Left lung (tissue), 10 donors: ENCODE measurements around the gene NKX2-3. TPM values are rescaled to one million over a fixed set of nuclear protein-coding genes. Genes with fewer than 3 reads are reported as not detected.
A peak's percentile ranks its signal among the peaks of the same experiment; 100 is the strongest.

Experiments used
- ATAC-seq: fragments of 200-7000 bp; cut with Tn5 transposase; one replicate; pipeline ENCODE4 v1.9.1; 2020; ENCODE audit warnings: moderate library complexity
- DNase-seq, 4 donors: peaks; one replicate each; pipeline ENCODE4 v3.0.0-alpha.2; 2013 to 2020
- H3K27ac ChIP-seq, 2 donors: fragments of 200-600 bp; sonication (generic) in 1 of 2; one replicate each; pipeline versions ENCODE4 v1.5.0 to v1.8.0; 2020 to 2021
- H3K27me3 ChIP-seq, 2 donors: fragments of 200-600 bp; sonication (generic) in 1 of 2; one replicate each; pipeline versions ENCODE4 v1.5.0 to v1.8.0; 2020 to 2021
- H3K36me3 ChIP-seq, 2 donors: fragments of 200-600 bp; sonication (generic) in 1 of 2; one replicate each; pipeline versions ENCODE4 v1.5.0 to v1.8.0; 2020 to 2021
- H3K4me1 ChIP-seq, 2 donors: fragments of 200-600 bp; one replicate each; pipeline ENCODE4 v1.8.0; 2021
- H3K4me3 ChIP-seq, 2 donors: fragments of 200-600 bp; sonication (generic) in 1 of 2; one replicate each; pipeline versions ENCODE4 v1.5.0 to v1.8.0; 2020 to 2021; ENCODE audit warnings: mild to moderate bottlenecking in 1 of 2
- H3K9me3 ChIP-seq, 2 donors: fragments of 200-600 bp; sonication (generic) in 1 of 2; one replicate each; pipeline versions ENCODE4 v1.5.0 to v1.8.0; 2020 to 2021
- CTCF ChIP-seq, 2 donors: fragments of 200-600 bp; sonication (generic) in 1 of 2; IDR thresholded peaks; one replicate each; pipeline versions ENCODE4 v1.5.0 to v1.8.0; 2021; ENCODE audit warnings: antibody characterized with exemption in 2 of 2
- intact Hi-C, 2 donors: fragments of 100-400 bp; cut with DNase I; formaldehyde crosslinking; loops; one replicate each; pipeline versions ENCODE4 v1.11.2 to v1.14.2; 2022
- polyA plus RNA-seq, 6 donors: library from polyadenylated mRNA; unstranded; fragments of 120-200 nt; gene quantifications; one replicate each; pipeline ENCODE4 v1.2.1, GENCODE V29; 2013; ENCODE audit not compliant: insufficient read length in 6 of 6
- total RNA-seq, 2 donors: library from RNA; stranded (reverse); fragmentation: NEBNext Ultra II Directional; extraction: Animal tissue kit (Norgen Biotek cat#: 25700); gene quantifications; one replicate each; pipeline ENCODE4 v1.2.1, GENCODE V29; 2021
- donor health status: DM: no; HTN: yes; CAD: no.
- donor health status: DM: no; HTN: no; CAD: no.

The NKX2-3 gene
- total and polyA plus RNA-seq, 8 donors, result not detected

- TF ChIP-seq CTCF (IDR thresholded peaks at IDR 0.05), result no peak
- no peak overlapping the region for H3K4me3 ChIP-seq
- ATAC-seq (no peak), DNase-seq (no peak)
- no peaks in the 10 kb centered on the region for H3K4me1 ChIP-seq
- peaks cover 0 to 71% of the 10 kb centered on the region in 2 donors for H3K27me3 ChIP-seq
- H3K27ac ChIP-seq, result no peak overlapping the region
- intact Hi-C loops, result no loop called here
- H3K9me3 ChIP-seq, result no peaks in the 10 kb centered on the region
- H3K36me3 ChIP-seq, result no peaks in the 10 kb centered on the region
Observed at GRCh38 chr10:99555371-99555770, 22.6 kb downstream of the NKX2-3 start.

GRCh38 chr10:99555825-99556523, 23.2 kb downstream of the NKX2-3 start:
- no peak for DNase-seq
- H3K4me1 ChIP-seq, result no peaks in the 10 kb centered on the region
- H3K36me3 ChIP-seq, result no peaks in the 10 kb centered on the region
- H3K4me3 ChIP-seq, result no peak overlapping the region
- no peak for ATAC-seq
- peaks cover 0 to 66% of the 10 kb centered on the region in 2 donors for H3K27me3 ChIP-seq
- no peaks in the 10 kb centered on the region for H3K9me3 ChIP-seq
- intact Hi-C loops, result no loop called here
- H3K27ac ChIP-seq, result no peak overlapping the region
- no peak for TF ChIP-seq CTCF (IDR thresholded peaks at IDR 0.05)

- no peak for TF ChIP-seq CTCF (IDR thresholded peaks at IDR 0.05)
- H3K27ac ChIP-seq, result no peak overlapping the region
- no peak overlapping the region for H3K4me3 ChIP-seq
- ATAC-seq (no peak), DNase-seq (no peak)
- H3K9me3 ChIP-seq, result no peaks in the 10 kb centered on the region
- H3K4me1 ChIP-seq, result no peaks in the 10 kb centered on the region
- intact Hi-C loops, result no loop called here
- H3K27me3 ChIP-seq, result peaks cover 0 to 55% of the 10 kb centered on the region in 2 donors
- H3K36me3 ChIP-seq, result no peaks in the 10 kb centered on the region
Observed at GRCh38 chr10:99557044-99557443, 24.3 kb downstream of the NKX2-3 start.

- intact Hi-C loops, result no loop called here
- H3K27ac ChIP-seq, result no peak overlapping the region
- DNase-seq (no peak), ATAC-seq (no peak)
- no peak overlapping the region for H3K4me3 ChIP-seq
- no peaks in the 10 kb centered on the region for H3K36me3 ChIP-seq
- no peaks in the 10 kb centered on the region for H3K9me3 ChIP-seq
- TF ChIP-seq CTCF (IDR thresholded peaks at IDR 0.05), result no peak
- no peaks in the 10 kb centered on the region for H3K4me1 ChIP-seq
- peaks cover 0 to 40% of the 10 kb centered on the region in 2 donors for H3K27me3 ChIP-seq
Observed at GRCh38 chr10:99558708-99559107, 26.0 kb downstream of the NKX2-3 start.

- peak; percentile 67 to 68 for TF ChIP-seq CTCF (IDR thresholded peaks at IDR 0.05)
- H3K36me3 ChIP-seq, result no peaks in the 10 kb centered on the region
- H3K27me3 ChIP-seq, result peaks cover 0 to 22% of the 10 kb centered on the region in 2 donors
- intact Hi-C loops, result no loop called here
- no peak overlapping the region for H3K27ac ChIP-seq
- no peak overlapping the region for H3K4me3 ChIP-seq
- H3K9me3 ChIP-seq, result no peaks in the 10 kb centered on the region
- DNase-seq (no peak), ATAC-seq (peak; percentile 71)
- H3K4me1 ChIP-seq, result no peaks in the 10 kb centered on the region
Observed at GRCh38 chr10:99560277-99561126, 27.8 kb downstream of the NKX2-3 start.
